Mesenchymal stem cell (in vitro differentiated cells and primary cell): ENCODE results near the gene STOX2.

Experiments
- DNase-seq: peaks from one replicate; pipeline ENCODE4 v3.0.0-alpha.2; 2013
- H2AFZ ChIP-seq: one replicate; pipeline ENCODE4 v1.6.1; 2013; ENCODE audit warnings: low read depth, mild to moderate bottlenecking, control low read depth, inconsistent platforms, low read length, moderate library complexity
- H2AK5ac ChIP-seq: 2 replicates; pipeline ENCODE4 v1.6.1; 2013; ENCODE audit warnings: low read length, moderate library complexity, mild to moderate bottlenecking, inconsistent platforms; ENCODE audit not compliant: severe bottlenecking
- H2BK120ac ChIP-seq: one replicate; pipeline ENCODE4 v1.6.1; 2013; ENCODE audit warnings: low read depth, mild to moderate bottlenecking, inconsistent platforms, low read length, moderate library complexity
- H2BK12ac ChIP-seq, 2 experiments: one replicate each; pipeline ENCODE4 v1.6.1; 2013; ENCODE audit warnings: inconsistent platforms in 2 of 2, low read length in 2 of 2, mild to moderate bottlenecking in 2 of 2, moderate library complexity in 2 of 2, control low read depth in 1 of 2
- H2BK15ac ChIP-seq: one replicate; pipeline ENCODE4 v1.6.1; 2013; ENCODE audit warnings: mild to moderate bottlenecking, low read depth, inconsistent platforms; ENCODE audit not compliant: poor library complexity, severe bottlenecking
- H2BK5ac ChIP-seq: 2 replicates; pipeline ENCODE4 v1.6.1; 2013; ENCODE audit warnings: low read depth, mild to moderate bottlenecking, low read length, control low read depth, inconsistent platforms; ENCODE audit not compliant: poor library complexity, severe bottlenecking
- H3K14ac ChIP-seq, 2 experiments: one replicate each; pipeline ENCODE4 v1.6.1; 2013; ENCODE audit warnings: inconsistent platforms in 2 of 2, low read length in 2 of 2, control low read depth in 1 of 2, mild to moderate bottlenecking in 1 of 2, moderate library complexity in 1 of 2
- H3K18ac ChIP-seq, 2 experiments: one replicate each; pipeline ENCODE4 v1.6.1; 2013; ENCODE audit warnings: inconsistent platforms in 2 of 2, low read length in 2 of 2, control low read depth in 1 of 2, low read depth in 1 of 2, mild to moderate bottlenecking in 1 of 2
- H3K23ac ChIP-seq, 2 experiments: one replicate each; pipeline ENCODE4 v1.6.1; 2013; ENCODE audit warnings: inconsistent platforms in 2 of 2, low read length in 2 of 2, mild to moderate bottlenecking in 2 of 2, moderate library complexity in 2 of 2, control low read depth in 1 of 2
- H3K27ac ChIP-seq: 2 replicates; pipeline ENCODE4 v1.5.1; 2013; ENCODE audit warnings: mild to moderate bottlenecking, moderate library complexity, low read length, control low read depth, inconsistent platforms; ENCODE audit not compliant: poor library complexity, severe bottlenecking
- H3K27me3 ChIP-seq, 2 experiments: 2 replicates each; pipeline versions ENCODE4 v1.6.1 to v1.7.0; 2013; ENCODE audit warnings: low read length in 2 of 2, mild to moderate bottlenecking in 2 of 2, moderate library complexity in 2 of 2, control low read depth in 1 of 2, inconsistent platforms in 1 of 2; ENCODE audit not compliant: control insufficient read depth in 1 of 2, insufficient read depth in 1 of 2
- H3K36me3 ChIP-seq, 2 experiments: 2 replicates each; pipeline versions ENCODE4 v1.6.1 to v1.7.0; 2013; ENCODE audit warnings: low read length in 2 of 2, control low read depth in 1 of 2, inconsistent platforms in 1 of 2, low read depth in 1 of 2, mild to moderate bottlenecking in 1 of 2; ENCODE audit not compliant: insufficient read depth in 2 of 2, control insufficient read depth in 1 of 2
- H3K4ac ChIP-seq, 2 experiments: one replicate each; pipeline ENCODE4 v1.6.1; 2013; ENCODE audit warnings: inconsistent platforms in 2 of 2, low read length in 2 of 2, mild to moderate bottlenecking in 2 of 2, moderate library complexity in 2 of 2, control low read depth in 1 of 2, low read depth in 1 of 2
- H3K4me1 ChIP-seq: 2 replicates; pipeline ENCODE4 v1.6.1; 2013; ENCODE audit warnings: low read depth, low read length, control low read depth; ENCODE audit not compliant: control insufficient read depth, insufficient read depth
- H3K4me2 ChIP-seq: 2 replicates; pipeline ENCODE4 v1.6.1; 2013; ENCODE audit warnings: low read length, mild to moderate bottlenecking, inconsistent platforms; ENCODE audit not compliant: poor library complexity, severe bottlenecking
- H3K4me3 ChIP-seq, 2 experiments: 2 replicates each; pipeline versions ENCODE4 v1.5.1 to v1.7.0; 2013; ENCODE audit warnings: low read length in 2 of 2, mild to moderate bottlenecking in 2 of 2, control low read depth in 1 of 2, low read depth in 1 of 2; ENCODE audit not compliant: insufficient read depth in 1 of 2
- H3K79me1 ChIP-seq: replicated peaks from 2 replicates; pipeline ENCODE4 v1.6.1; 2013; ENCODE audit warnings: mild to moderate bottlenecking, control low read depth, low read length, inconsistent platforms; ENCODE audit not compliant: poor library complexity, severe bottlenecking
- H3K9ac ChIP-seq: 2 replicates; pipeline ENCODE4 v1.7.0; 2013; ENCODE audit warnings: mild to moderate bottlenecking, low read length, moderate library complexity
- H3K9me3 ChIP-seq: 2 replicates; pipeline ENCODE4 v1.7.0; 2013; ENCODE audit warnings: mild to moderate bottlenecking, low read length; ENCODE audit not compliant: control insufficient read depth
- H4K8ac ChIP-seq: one replicate; pipeline ENCODE4 v1.6.1; 2013; ENCODE audit warnings: inconsistent platforms, mild to moderate bottlenecking, low read length, moderate library complexity
- H4K91ac ChIP-seq: one replicate; pipeline ENCODE4 v1.6.1; 2013; ENCODE audit warnings: mild to moderate bottlenecking, low read length, inconsistent platforms
- WGBS: methylation state at CpG from one replicate; pipeline ENCODE4 v1.1.7; 2013; ENCODE audit warnings: mixed read lengths; 5-methylcytosine and 5-hydroxymethylcytosine counted together

The STOX2 gene

DNA sequence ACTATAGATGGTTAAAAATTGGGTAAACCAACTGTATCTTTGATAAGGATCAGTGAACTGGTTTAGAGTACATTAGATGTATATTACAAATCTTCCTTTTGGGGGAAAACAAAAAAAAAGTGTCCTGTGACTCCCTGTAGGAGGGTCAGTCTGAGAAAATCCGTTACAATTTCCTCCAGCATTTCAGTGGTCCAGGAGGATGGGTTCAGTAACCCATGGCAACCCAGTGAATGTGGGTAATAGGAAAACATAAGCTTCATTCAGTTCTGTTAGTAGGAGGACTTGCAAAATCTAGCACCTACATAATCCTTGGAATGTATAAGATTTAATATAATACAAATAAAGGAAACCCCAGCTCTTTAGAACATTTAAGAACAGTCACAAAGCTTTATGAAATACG lies 16.2 kb downstream of the STOX2 start:
- WGBS, result 94% methylated on average over 1 of the region's 2 CpGs
- H2BK15ac ChIP-seq, result no peak overlapping the region
- no peaks in the 10 kb centered on the region for H3K9me3 ChIP-seq
- no peak overlapping the region for H3K9ac ChIP-seq
- no peak overlapping the region for H2AFZ ChIP-seq
- H3K27me3 ChIP-seq, result peaks cover 0 to 2% of the 10 kb centered on the region in 2 experiments
- H2BK12ac ChIP-seq, result no peak overlapping the region
- H3K23ac ChIP-seq, result no peak overlapping the region
- H3K4me1 ChIP-seq, result no peaks in the 10 kb centered on the region
- DNase-seq, result no peak
- no peak overlapping the region for H2BK5ac ChIP-seq
- H3K4me3 ChIP-seq, result no peak overlapping the region
- no peaks in the 10 kb centered on the region for H3K36me3 ChIP-seq
- no peaks in the 10 kb centered on the region for H3K79me1 ChIP-seq
- no peak overlapping the region for H3K14ac ChIP-seq
- H3K4me2 ChIP-seq, result no peak overlapping the region
- no peak overlapping the region for H3K27ac ChIP-seq
- no peak overlapping the region for H4K8ac ChIP-seq
- no peak overlapping the region for H2AK5ac ChIP-seq
- no peak overlapping the region for H4K91ac ChIP-seq
- no peak overlapping the region for H3K4ac ChIP-seq
- H3K18ac ChIP-seq, result no peak overlapping the region
- H2BK120ac ChIP-seq, result no peak overlapping the region

DNA sequence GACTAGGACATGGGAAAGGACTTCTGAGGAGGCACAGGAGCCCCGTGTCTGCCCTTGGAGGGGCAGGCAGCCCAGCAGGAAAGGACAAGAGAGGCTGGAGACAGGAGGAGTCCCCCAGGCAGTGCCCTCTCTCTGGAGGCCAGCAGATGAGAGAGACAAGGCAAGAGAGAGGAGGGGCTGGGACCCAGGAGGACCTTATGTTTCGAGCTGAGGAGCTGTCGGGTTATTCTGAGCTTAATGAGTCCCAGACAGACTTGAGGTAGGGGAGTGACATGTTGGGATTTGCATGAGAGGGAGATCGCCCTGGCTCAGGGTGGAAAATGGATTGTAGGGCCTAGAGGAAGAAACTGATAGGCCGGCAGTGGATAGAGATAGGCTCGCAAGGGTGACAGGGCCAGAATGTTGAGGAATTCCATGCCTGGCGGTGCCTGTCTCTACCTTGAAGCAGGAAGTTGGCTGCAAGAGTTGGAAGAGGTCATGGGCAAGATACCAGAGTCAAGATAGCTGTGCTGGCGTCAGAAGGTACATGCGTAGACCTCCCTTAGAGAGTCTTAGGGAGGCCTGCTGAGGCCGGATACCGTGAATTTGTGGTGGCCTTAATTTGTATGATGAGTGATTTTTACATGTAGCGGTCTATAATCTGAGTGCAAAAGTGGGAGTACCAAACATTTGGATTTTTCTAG lies 19.4 kb downstream of the STOX2 start:
- no peak overlapping the region for H2BK15ac ChIP-seq
- H3K79me1 ChIP-seq, result no peaks in the 10 kb centered on the region
- no peak overlapping the region for H2BK120ac ChIP-seq
- no peak overlapping the region for H2AK5ac ChIP-seq
- H3K27ac ChIP-seq, result no peak overlapping the region
- H3K4ac ChIP-seq, result no peak overlapping the region
- H3K4me2 ChIP-seq, result no peak overlapping the region
- H3K18ac ChIP-seq, result no peak overlapping the region
- no peak overlapping the region for H2BK12ac ChIP-seq
- no peak overlapping the region for H3K14ac ChIP-seq
- H3K27me3 ChIP-seq, result no peaks in the 10 kb centered on the region
- no peaks in the 10 kb centered on the region for H3K4me1 ChIP-seq
- no peak overlapping the region for H4K8ac ChIP-seq
- no peak overlapping the region for H3K23ac ChIP-seq
- H3K9me3 ChIP-seq, result no peaks in the 10 kb centered on the region
- no peak overlapping the region for H4K91ac ChIP-seq
- H3K36me3 ChIP-seq, result no peaks in the 10 kb centered on the region
- 86% methylated on average over 12 of the region's 12 CpGs for WGBS
- DNase-seq, result no peak
- H2BK5ac ChIP-seq, result no peak overlapping the region
- no peak overlapping the region for H2AFZ ChIP-seq
- H3K9ac ChIP-seq, result no peak overlapping the region
- no peak overlapping the region for H3K4me3 ChIP-seq

- Histone ChIP-seq H2BK120ac (no peak overlapping the region), H3K79me1 (no peaks in the 10 kb centered on the region), H3K4me1 (no peaks in the 10 kb centered on the region), H3K27me3 (no peaks in the 10 kb centered on the region), H2BK12ac (no peak overlapping the region), H4K8ac (no peak overlapping the region), H3K9ac (no peak overlapping the region), H3K9me3 (no peaks in the 10 kb centered on the region), H2AK5ac (no peak overlapping the region), H3K27ac (no peak overlapping the region), H2BK5ac (no peak overlapping the region), H2AFZ (no peak overlapping the region), H3K4me2 (no peak overlapping the region), H3K4me3 (no peak overlapping the region), H4K91ac (no peak overlapping the region), H3K14ac (no peak overlapping the region), H2BK15ac (no peak overlapping the region), H3K18ac (no peak overlapping the region), H3K4ac (no peak overlapping the region), H3K23ac (no peak overlapping the region), H3K36me3 (no peaks in the 10 kb centered on the region)
- 95% methylated on average over 3 of the region's 5 CpGs for WGBS
- no peak for DNase-seq
These were observed 21.8 kb downstream of the STOX2 start for GRCh38 chr4:183926950-183927349.

GRCh38 chr4:183932576-183932975 lies 27.5 kb downstream of the STOX2 start:
- no peak overlapping the region for H4K91ac ChIP-seq
- H3K9ac ChIP-seq, result no peak overlapping the region
- H2BK120ac ChIP-seq, result no peak overlapping the region
- no peak overlapping the region for H2BK15ac ChIP-seq
- H2BK12ac ChIP-seq, result no peak overlapping the region
- 82% methylated on average over 3 of the region's 3 CpGs for WGBS
- H3K4me2 ChIP-seq, result no peak overlapping the region
- no peak overlapping the region for H4K8ac ChIP-seq
- H2AFZ ChIP-seq, result no peak overlapping the region
- no peak overlapping the region for H3K4ac ChIP-seq
- no peaks in the 10 kb centered on the region for H3K27me3 ChIP-seq
- no peak overlapping the region for H2AK5ac ChIP-seq
- H3K36me3 ChIP-seq, result no peaks in the 10 kb centered on the region
- no peak for DNase-seq
- no peak overlapping the region for H2BK5ac ChIP-seq
- H3K9me3 ChIP-seq, result no peaks in the 10 kb centered on the region
- H3K79me1 ChIP-seq, result no peaks in the 10 kb centered on the region
- no peak overlapping the region for H3K27ac ChIP-seq
- H3K23ac ChIP-seq, result no peak overlapping the region
- H3K18ac ChIP-seq, result no peak overlapping the region
- no peak overlapping the region for H3K4me3 ChIP-seq
- no peak overlapping the region for H3K14ac ChIP-seq
- no peaks in the 10 kb centered on the region for H3K4me1 ChIP-seq
